Body of pancreas (tissue), 4 donors: ENCODE results near the gene CDC42SE1. TPM values are rescaled to one million over a fixed set of nuclear protein-coding genes. Genes with fewer than 3 reads are reported as not detected.

Experiments used
- ATAC-seq: fragments of 150-250 bp; one replicate; pipeline ENCODE4 v1.9.1; 2016
- DNase-seq, 4 donors: peaks; one replicate each; pipeline ENCODE4 v3.0.0-alpha.2; 2019
- H3K27ac ChIP-seq, 4 donors: fragments of 200-600 bp; sonication (generic); 1 replicate in 3 of 4; 2 replicates in 1 of 4; pipeline versions ENCODE4 v1.5.1 to v1.6.1; 2016 to 2019; ENCODE audit warnings: mild to moderate bottlenecking in 1 of 4, mixed read lengths in 1 of 4, moderate library complexity in 1 of 4
- H3K27me3 ChIP-seq, 2 donors: fragments of 200-600 bp; sonication (generic); one replicate each; pipeline ENCODE4 v1.6.0; 2016; ENCODE audit warnings: mild to moderate bottlenecking in 1 of 2
- H3K36me3 ChIP-seq, 2 donors: fragments of 200-600 bp; sonication (generic); replicated peaks in 1 of 2; 2 replicates each; pipeline ENCODE4 v1.5.1; 2016; ENCODE audit warnings: low read depth in 2 of 2; ENCODE audit not compliant: insufficient read depth in 1 of 2
- H3K4me1 ChIP-seq: fragments of 200-600 bp; sonication (generic); one replicate; pipeline ENCODE4 v1.6.0; 2016
- H3K4me3 ChIP-seq, 2 donors: fragments of 200-600 bp; sonication (generic); 1 replicate in 1 of 2; 2 replicates in 1 of 2; pipeline ENCODE4 v1.5.1; 2016 to 2019
- H3K9me3 ChIP-seq, 3 donors: fragments of 200-600 bp; sonication (generic); 1 replicate in 2 of 3; 2 replicates in 1 of 3; pipeline ENCODE4 v1.5.1; 2016
- CTCF ChIP-seq, 7 experiments: fragments of 450-650 bp in 4 of 7; fragments of 200-600 bp in 3 of 7; sonication (generic) in 3 of 7; IDR thresholded peaks; one replicate each; pipeline ENCODE4 v1.5.1; 2016 to 2019; ENCODE audit warnings: antibody characterized with exemption in 7 of 7
- POLR2A ChIP-seq, 3 donors: fragments of 450-650 bp; IDR thresholded peaks; one replicate each; pipeline ENCODE4 v1.6.1; 2016; ENCODE audit warnings: antibody characterized with exemption in 3 of 3, mild to moderate bottlenecking in 2 of 3
- WGBS, 2 donors: methylation state at CpG; one replicate each; pipeline ENCODE4 v1.1.5; 2017; 5-methylcytosine and 5-hydroxymethylcytosine counted together
- intact Hi-C: fragments of 100-400 bp; cut with DNase I; formaldehyde crosslinking; loops from one replicate; pipeline ENCODE4 v1.15.1; 2023
- total RNA-seq, 2 donors: library from RNA; depleted of rRNA; stranded (reverse); fragments of >200 nt; gene quantifications; one replicate each; pipeline ENCODE4 v1.1.0, GENCODE V29; 2016

The CDC42SE1 gene
- total RNA-seq, 2 donors from 2014 or later, result 40.2 to 43.8 TPM

GRCh38 chr1:151035167-151035566 is 24.3 kb downstream of the CDC42SE1 start:
- Histone ChIP-seq H3K27ac (no peak overlapping the region), H3K4me1 (no peaks in the 10 kb centered on the region), H3K9me3 (no peaks in the 10 kb centered on the region), H3K4me3 (no peak overlapping the region), H3K27me3 (no peaks in the 10 kb centered on the region), H3K36me3 (peaks cover 0 to 5% of the 10 kb centered on the region in 2 donors)
- ATAC-seq (no peak), DNase-seq (no peak)
- no peak for TF ChIP-seq POLR2A (IDR thresholded peaks at IDR 0.05)
- intact Hi-C loops, result no loop called here
- 91 to 94% methylated on average over 3 of the region's 3 CpGs for WGBS, 2 donors

DNA sequence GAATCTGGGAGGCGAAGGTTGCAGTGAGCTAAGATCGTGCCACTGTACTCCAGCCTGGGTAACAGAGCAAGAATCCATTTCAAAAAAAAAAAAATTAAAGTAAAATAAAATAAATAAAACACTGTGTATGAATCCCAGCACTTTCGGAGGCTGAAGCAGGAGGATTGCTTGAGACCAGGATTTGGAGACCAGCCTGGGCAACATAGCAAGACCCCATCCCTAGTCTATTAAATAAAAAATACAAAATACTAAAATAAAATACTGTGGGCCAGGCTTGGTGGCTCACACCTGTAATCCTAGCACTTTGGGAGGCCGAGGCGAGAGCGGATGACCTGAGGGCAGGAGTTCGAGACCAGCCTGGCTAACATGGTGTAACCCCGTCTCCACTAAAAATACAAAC is 27.3 kb downstream of the CDC42SE1 start:
- DNase-seq, result no peak
- WGBS, 2 donors, result 97% methylated on average over 8 of the region's 8 CpGs
- ATAC-seq, result no peak
- intact Hi-C loops, result no loop called here
- TF ChIP-seq POLR2A (IDR thresholded peaks at IDR 0.05), result no peak
- no peak for TF ChIP-seq CTCF (IDR thresholded peaks at IDR 0.05)
- H3K4me3 ChIP-seq, result no peak overlapping the region
- no peaks in the 10 kb centered on the region for H3K9me3 ChIP-seq
- no peaks in the 10 kb centered on the region for H3K4me1 ChIP-seq
- H3K36me3 ChIP-seq, result peaks cover 5 to 9% of the 10 kb centered on the region in 2 donors
- H3K27me3 ChIP-seq, result no peaks in the 10 kb centered on the region
- no peak overlapping the region for H3K27ac ChIP-seq

DNA sequence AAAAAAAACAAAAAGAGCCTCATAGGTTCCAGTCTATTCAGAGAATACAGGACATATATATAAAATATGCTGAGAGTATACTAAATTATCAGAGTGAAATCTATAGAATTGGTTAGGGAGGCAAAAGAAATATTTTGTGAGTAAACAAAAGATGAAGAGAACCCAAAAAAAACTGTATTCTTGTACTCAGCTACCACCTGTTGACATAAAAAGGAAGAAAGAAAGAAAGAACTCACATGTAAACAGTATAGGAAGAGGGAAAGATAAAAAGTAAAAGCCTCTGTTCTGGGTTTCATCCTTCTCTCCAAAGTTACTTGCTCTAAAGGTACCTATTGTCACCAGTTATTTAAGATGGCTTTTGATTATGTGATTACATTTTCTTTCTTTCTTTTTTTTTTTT is 33.0 kb downstream of the CDC42SE1 start:
- no peaks in the 10 kb centered on the region for H3K27me3 ChIP-seq
- intact Hi-C loops, result no loop called here
- DNase-seq, result no peak
- no peaks in the 10 kb centered on the region for H3K9me3 ChIP-seq
- H3K4me3 ChIP-seq, result no peak overlapping the region
- ATAC-seq, result no peak
- no peak overlapping the region for H3K27ac ChIP-seq
- TF ChIP-seq CTCF (IDR thresholded peaks at IDR 0.05) (no peak), POLR2A (IDR thresholded peaks at IDR 0.05) (no peak)
- peaks cover 5 to 6% of the 10 kb centered on the region in 2 donors for H3K36me3 ChIP-seq
- no peaks in the 10 kb centered on the region for H3K4me1 ChIP-seq

DNA sequence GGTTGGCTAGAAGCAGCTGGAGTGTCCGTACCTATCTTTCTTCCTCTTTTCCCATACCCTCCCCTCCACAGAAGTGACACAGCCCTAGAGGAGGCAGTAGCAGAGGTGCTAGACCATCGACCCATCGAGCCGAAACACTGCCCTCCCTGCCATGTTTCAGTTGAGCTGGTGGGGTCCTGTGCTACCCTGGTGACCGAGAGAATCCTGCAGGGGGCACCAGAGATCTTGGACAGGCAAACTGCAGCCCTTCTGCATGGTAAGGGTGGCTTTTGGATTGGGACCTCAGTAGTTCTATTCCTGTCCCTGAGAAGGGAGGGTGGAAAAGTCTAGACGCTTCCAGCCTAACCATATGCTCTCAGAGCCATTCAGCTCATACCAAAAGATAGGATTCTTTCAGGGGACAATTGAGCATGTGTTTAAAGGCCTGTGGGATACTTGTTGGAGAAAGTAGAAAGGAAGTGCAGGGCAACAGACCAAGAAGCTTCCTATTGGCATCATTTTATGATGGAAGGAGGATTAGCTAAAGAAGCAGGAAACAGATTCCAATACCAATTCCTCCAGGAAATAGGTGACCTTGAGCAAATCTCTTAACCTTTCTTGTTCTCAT is 34.8 kb downstream of the CDC42SE1 start:
- ATAC-seq (peak; percentile 84), DNase-seq (peak; percentile 79 to 88 (median 84))
- TF ChIP-seq POLR2A (IDR thresholded peaks at IDR 0.05) (no peak), CTCF (IDR thresholded peaks at IDR 0.05) (peak; percentile 54 to 74 (median 64))
- Histone ChIP-seq H3K9me3 (no peaks in the 10 kb centered on the region), H3K4me1 (no peaks in the 10 kb centered on the region), H3K27me3 (no peaks in the 10 kb centered on the region), H3K27ac (peak overlapping the region in 1 of 4 donors; percentile 15), H3K4me3 (no peak overlapping the region), H3K36me3 (peaks cover 5 to 6% of the 10 kb centered on the region in 2 donors)
- WGBS, 2 donors, result 19 to 27% methylated on average over 6 of the region's 6 CpGs
- intact Hi-C loops, result no loop called here

DNA sequence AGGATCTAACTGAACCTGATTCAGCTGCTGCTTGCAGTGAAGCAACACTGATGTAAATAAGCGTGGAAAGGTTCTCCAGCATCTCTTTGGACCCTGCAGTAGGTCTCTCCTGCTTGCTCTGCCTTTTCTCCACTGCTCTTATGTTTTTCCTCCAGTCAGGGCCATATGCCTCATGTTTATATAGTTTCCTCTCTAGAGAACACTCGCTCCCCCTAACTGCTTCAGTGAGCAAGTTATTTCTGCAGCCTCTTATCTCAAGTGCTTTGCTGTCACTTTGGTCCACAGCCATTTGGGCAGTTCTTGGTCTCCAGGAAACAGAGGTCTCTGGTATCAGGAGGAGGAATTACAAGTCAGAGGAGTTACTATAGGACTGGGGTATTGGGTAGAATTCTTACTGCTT is 45.9 kb downstream of the CDC42SE1 start:
- DNase-seq, result peak in 3 of 4 donors; percentile 61 to 74 (median 70)
- ATAC-seq, result peak; percentile 57
- Histone ChIP-seq H3K27ac (peak overlapping the region; percentile 15 to 53 (median 24)), H3K27me3 (no peaks in the 10 kb centered on the region), H3K9me3 (no peaks in the 10 kb centered on the region), H3K4me1 (peaks cover 34% of the 10 kb centered on the region), H3K4me3 (no peak overlapping the region), H3K36me3 (no peaks in the 10 kb centered on the region)
- intact Hi-C loops, result no loop called here
- TF ChIP-seq CTCF (IDR thresholded peaks at IDR 0.05) (peak in 4 of 7 experiments; percentile 8 to 37 (median 14)), POLR2A (IDR thresholded peaks at IDR 0.05) (no peak)
- 25 to 43% methylated on average over 2 of the region's 2 CpGs for WGBS, 2 donors
